Measurements from ENCODE around the gene CCDC87. TPM values are rescaled to one million over a fixed set of nuclear protein-coding genes. Genes with fewer than 3 reads are reported as not detected.

Gene CCDC87
- total and polyA plus RNA-seq, 2 experiments from 2014 or later, result 0.39 to 1.2 TPM

GRCh38 chr11:66591175-66591574 is 1.7 kb downstream of the CCDC87 start:
- Mint-ChIP-seq H3K27me3 (ENCODE audit: insufficient read depth, low read depth, poor library complexity) (peaks cover 20% of the 10 kb centered on the region), H3K27ac (no peak overlapping the region), H3K4me3 (no peak overlapping the region), H3K4me1 (peaks cover 12% of the 10 kb centered on the region), H3K36me3 (ENCODE audit: low read depth) (peaks cover 23% of the 10 kb centered on the region), H3K9me3 (peaks cover 45% of the 10 kb centered on the region)
- no peak overlapping the region for H2AFZ ChIP-seq
- no peaks in the 10 kb centered on the region for H4K20me1 ChIP-seq (replicated peaks; ENCODE audit: insufficient read depth)
- no peak for TF ChIP-seq NANOG (IDR thresholded peaks at IDR 0.05; ENCODE audit: borderline replicate concordance)
- TF ChIP-seq REST (IDR thresholded peaks at IDR 0.05; ENCODE audit: unreplicated experiment), result no peak
- no peak for TF ChIP-seq JUNB (IDR thresholded peaks at IDR 0.05; ENCODE audit: unreplicated experiment)
- TF ChIP-seq POLR2AphosphoS5 (IDR thresholded peaks at IDR 0.05; ENCODE audit: low read depth), result no peak
- no peak for TF ChIP-seq ZNF331 (CRISPR knock-in tag; IDR thresholded peaks at IDR 0.05; ENCODE audit: low read depth)
- no peak for TF ChIP-seq ZNF462 (CRISPR knock-in tag; IDR thresholded peaks at IDR 0.05)
- TF ChIP-seq CREB1 (CRISPR knock-in tag; IDR thresholded peaks at IDR 0.05; ENCODE audit: low read depth), result no peak
- TF ChIP-seq EZH2phosphoT487 (IDR thresholded peaks at IDR 0.05; ENCODE audit: unreplicated experiment), result no peak
- no peak for TF ChIP-seq EZH2 (IDR thresholded peaks at IDR 0.05; ENCODE audit: low read depth, unreplicated experiment)
- no peak for TF ChIP-seq CTCF (conservative IDR thresholded peaks at IDR 0.05; ENCODE audit: low read depth in 2 of 2)
- no peak for TF ChIP-seq STAT1 (IDR thresholded peaks at IDR 0.05; ENCODE audit: unreplicated experiment)
- no peak for TF ChIP-seq ETS1 (IDR thresholded peaks at IDR 0.05)
- no peak for TF ChIP-seq ZNF114 (CRISPR knock-in tag; IDR thresholded peaks at IDR 0.05)
- H3K79me2 ChIP-seq (replicated peaks; ENCODE audit: insufficient read depth), result no peaks in the 10 kb centered on the region; the same call in 1 of the 2 replicates
- no peaks in the 10 kb centered on the region; the same call in 1 of the 2 replicates for H3K36me3 ChIP-seq (ENCODE audit: insufficient read depth)
- H3K27me3 ChIP-seq (ENCODE audit: insufficient read depth), result 0 out of 2 replicates have a peak, but pooled peaks cover 7% of the 10 kb centered on the region
- H3K9me2 ChIP-seq (ENCODE audit: insufficient read depth), result no peaks in the 10 kb centered on the region
- peaks cover 10% of the 10 kb centered on the region; the same call in 1 of the 2 replicates for H3K4me1 ChIP-seq (ENCODE audit: insufficient read depth)
- no peak overlapping the region for H3K27ac ChIP-seq (ENCODE audit: low read depth)
- ATAC-seq (no peak), DNase-seq (ENCODE audit: low spot score) (no peak)
- H3K4me3 ChIP-seq, result no peak overlapping the region
- 0 out of 2 replicates have a peak, but pooled peaks cover 10% of the 10 kb centered on the region for H3F3A ChIP-seq (replicated peaks; ENCODE audit: low read depth)
- no peak overlapping the region for H3K4me2 ChIP-seq
